Right cardiac atrium (tissue), 5 donors: ENCODE measurements around the gene CBLN1. TPM values are rescaled to one million over a fixed set of nuclear protein-coding genes. Genes with fewer than 3 reads are reported as not detected.
"Not testable (repeated sequence)": the region's sequence is repeated elsewhere in the genome, so short reads cannot be mapped to it uniquely, and the experiment has no call there.

ENCODE experiments used
- ATAC-seq, 2 donors: fragments of 200-7000 bp; cut with Tn5 transposase; one replicate each; pipeline versions ENCODE4 v1.8.0 to v1.9.1; 2020; ENCODE audit warnings: moderate library complexity in 2 of 2, mild to moderate bottlenecking in 1 of 2
- DNase-seq, 3 donors: peaks; one replicate each; pipeline ENCODE4 v3.0.0-alpha.2; 2020
- H3K27ac ChIP-seq: one replicate; pipeline ENCODE4 v1.5.1; 2013; ENCODE audit warnings: mild to moderate bottlenecking, low read length, control low read depth, moderate library complexity
- H3K27me3 ChIP-seq: one replicate; pipeline ENCODE4 v1.6.1; 2013; ENCODE audit not compliant: control insufficient read depth, insufficient read depth
- H3K4me1 ChIP-seq: one replicate; pipeline ENCODE4 v1.6.1; 2013; ENCODE audit warnings: low read length; ENCODE audit not compliant: control insufficient read depth, insufficient read depth
- H3K4me3 ChIP-seq: one replicate; pipeline ENCODE4 v1.5.1; 2013; ENCODE audit warnings: low read length, control low read depth
- H3K9me3 ChIP-seq: one replicate; pipeline ENCODE4 v1.6.1; 2013; ENCODE audit warnings: low read length; ENCODE audit not compliant: control insufficient read depth
- WGBS: extraction: QIAGEN DNeasy Blood & Tissue Kit; methylation state at CpG from one replicate; pipeline ENCODE4 v1.1.7; 2013; 5-methylcytosine and 5-hydroxymethylcytosine counted together
- intact Hi-C, 4 donors: fragments of 100-400 bp; cut with DNase I; formaldehyde crosslinking; loops; one replicate each; pipeline versions ENCODE4 v1.11.0 to v1.14.0; 2022 to 2023
- polyA plus RNA-seq: library from polyadenylated mRNA; stranded (reverse); fragments of 200-250 nt; gene quantifications from one replicate; pipeline ENCODE4 v1.2.3, GENCODE V29; 2013
- total RNA-seq, 4 donors: library from RNA; stranded (reverse); fragmentation: NEBNext Ultra II Directional; extraction: Animal tissue kit (Norgen Biotek cat#: 25700); gene quantifications; one replicate each; pipeline ENCODE4 v1.2.1, GENCODE V29; 2021
- donor health status: healthy with polysubstance abuse.
- donor health status: DM: no; HTN: yes; CAD: no.
- donor health status: DM: no; HTN: no; CAD: no.
- donor health status: DM: no; HTN: yes; CAD: no; lungs with severe emphysema.
- donor health status: DM: yes; HTN: yes; CAD: no.

The CBLN1 gene
- total and polyA plus RNA-seq, 5 donors, result 0.88 to 5.0 (median 1.2) TPM

DNA sequence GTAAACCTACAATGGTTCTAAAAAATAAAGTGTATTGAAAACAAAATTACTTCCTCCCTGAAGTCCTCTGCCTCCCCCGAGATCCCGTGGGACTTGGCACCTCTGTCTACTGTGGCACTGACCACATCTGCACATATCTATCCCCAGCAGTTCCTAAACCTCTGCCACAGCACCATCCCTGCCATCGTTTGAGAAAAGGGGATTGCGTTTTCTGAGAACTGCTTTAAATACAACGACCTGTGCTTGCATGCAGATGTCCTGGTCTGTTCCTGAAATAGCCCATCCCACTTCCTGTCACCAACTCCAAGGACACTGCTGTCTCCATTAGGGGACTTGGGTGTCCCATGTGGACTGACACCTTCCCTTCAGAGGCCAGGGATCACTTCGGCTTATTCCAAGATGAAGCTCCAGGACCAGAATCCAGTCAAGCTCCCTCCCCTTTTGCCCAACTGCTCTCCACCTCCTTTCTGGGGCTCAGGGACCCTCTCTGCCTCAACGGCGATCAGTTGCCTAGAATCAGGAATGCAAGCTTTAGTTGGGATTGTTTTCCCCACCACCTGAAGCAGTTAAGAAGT is 20.6 kb downstream of the CBLN1 start:
- intact Hi-C loops, result no loop called here
- Histone ChIP-seq H3K4me3 (no peak overlapping the region), H3K27me3 (no peaks in the 10 kb centered on the region), H3K9me3 (no peaks in the 10 kb centered on the region), H3K4me1 (no peaks in the 10 kb centered on the region), H3K27ac (no peak overlapping the region)
- 53% methylated on average over 8 of the region's 8 CpGs for WGBS
- ATAC-seq (no peak), DNase-seq (no peak)

DNA sequence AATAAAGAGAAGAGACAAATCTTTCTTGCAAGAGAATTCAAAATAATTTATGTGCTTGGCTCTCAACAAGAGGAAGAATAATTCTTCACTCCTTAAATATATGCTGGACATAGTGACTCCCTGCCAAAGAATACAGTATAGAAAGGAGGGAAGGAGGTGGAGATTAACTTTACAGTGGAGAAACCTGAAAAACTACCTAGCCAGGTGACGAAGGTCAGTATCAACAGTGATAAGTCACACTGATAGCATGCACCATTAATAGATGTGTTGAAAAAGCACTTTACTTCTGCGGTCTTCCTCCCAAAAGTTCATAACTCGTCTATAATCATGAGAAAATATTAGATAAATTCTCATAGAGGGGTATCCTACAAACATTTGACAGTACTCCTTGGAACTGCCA is 21.4 kb downstream of the CBLN1 start:
- no peaks in the 10 kb centered on the region for H3K4me1 ChIP-seq
- intact Hi-C loops, result no loop called here
- DNase-seq (no peak), ATAC-seq (no peak)
- H3K9me3 ChIP-seq, result no peaks in the 10 kb centered on the region
- WGBS, result 44% methylated on average over 3 of the region's 3 CpGs
- H3K4me3 ChIP-seq, result no peak overlapping the region
- H3K27ac ChIP-seq, result no peak overlapping the region
- no peaks in the 10 kb centered on the region for H3K27me3 ChIP-seq

DNA sequence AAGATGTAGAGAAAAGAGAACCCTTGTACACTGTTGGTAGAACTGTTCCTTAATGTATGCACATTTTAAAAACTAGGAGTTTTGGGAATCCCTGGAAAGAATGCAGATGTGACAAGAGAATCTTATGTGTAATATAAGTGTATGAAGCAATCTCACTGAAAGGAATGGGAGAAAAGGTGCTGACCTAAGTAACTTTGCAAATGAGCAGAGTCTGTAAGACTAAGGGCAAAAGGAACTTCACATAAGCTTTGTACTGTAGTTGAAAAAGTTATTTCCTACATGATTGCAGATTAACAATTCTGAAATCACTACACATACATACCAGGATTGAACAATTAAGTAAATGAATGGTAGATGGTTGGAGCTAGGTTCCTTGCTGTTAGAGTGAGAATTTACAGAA is 22.3 kb downstream of the CBLN1 start:
- intact Hi-C loops, result no loop called here
- Histone ChIP-seq H3K9me3 (no peaks in the 10 kb centered on the region), H3K27ac (no peak overlapping the region), H3K27me3 (no peaks in the 10 kb centered on the region), H3K4me1 (no peaks in the 10 kb centered on the region), H3K4me3 (no peak overlapping the region)
- ATAC-seq (no peak), DNase-seq (no peak)

DNA sequence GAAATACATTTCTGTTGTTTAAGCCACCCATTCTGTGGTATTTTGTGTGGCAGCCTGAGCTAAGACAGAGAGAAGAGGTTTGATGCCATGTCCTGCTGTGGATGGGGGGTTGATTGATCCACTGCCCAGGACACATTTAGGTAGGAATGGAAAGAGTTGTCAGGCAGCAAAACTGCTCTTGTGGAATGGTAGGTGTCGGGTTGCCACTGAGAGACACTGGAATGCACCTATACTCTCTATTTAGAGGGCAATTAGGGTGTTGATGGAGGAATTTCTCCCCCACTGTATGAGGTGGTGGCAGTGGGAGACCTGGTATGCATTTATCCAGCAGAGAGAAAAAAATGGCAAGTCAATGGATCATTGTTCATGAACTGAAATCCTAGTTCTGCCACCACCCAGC is 30.9 kb downstream of the CBLN1 start:
- intact Hi-C loops, result no loop called here
- H3K9me3 ChIP-seq, result no peaks in the 10 kb centered on the region
- DNase-seq, result no peak
- no peak overlapping the region for H3K27ac ChIP-seq
- ATAC-seq, result no peak
- no peak overlapping the region for H3K4me3 ChIP-seq
- 59% methylated on average over 1 of the region's 1 CpG for WGBS
- no peaks in the 10 kb centered on the region for H3K27me3 ChIP-seq
- no peaks in the 10 kb centered on the region for H3K4me1 ChIP-seq

DNA sequence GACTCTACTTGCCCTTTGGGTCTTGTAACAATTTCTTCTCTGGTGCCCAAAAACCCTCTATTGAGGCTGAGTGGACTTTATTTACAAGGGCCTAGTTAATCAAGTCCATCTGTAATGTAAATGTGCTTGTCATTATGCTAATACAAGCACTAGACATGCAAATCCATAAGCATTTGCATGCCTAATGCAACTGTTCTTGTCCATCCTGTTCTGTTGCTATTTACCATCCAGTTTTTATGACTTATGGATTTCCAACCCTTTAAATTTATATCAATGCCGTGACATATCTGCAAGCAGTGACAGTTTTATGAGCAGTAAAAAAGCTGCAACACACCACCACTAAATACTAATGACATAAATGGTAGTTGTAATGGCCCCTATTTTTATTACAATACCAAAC is 33.4 kb downstream of the CBLN1 start:
- no peak overlapping the region for H3K27ac ChIP-seq
- DNase-seq (no peak), ATAC-seq (no peak)
- H3K4me1 ChIP-seq, result no peaks in the 10 kb centered on the region
- H3K4me3 ChIP-seq, result no peak overlapping the region
- H3K27me3 ChIP-seq, result no peaks in the 10 kb centered on the region
- WGBS, result 74% methylated on average over 1 of the region's 1 CpG
- intact Hi-C loops, result no loop called here
- no peaks in the 10 kb centered on the region for H3K9me3 ChIP-seq

DNA sequence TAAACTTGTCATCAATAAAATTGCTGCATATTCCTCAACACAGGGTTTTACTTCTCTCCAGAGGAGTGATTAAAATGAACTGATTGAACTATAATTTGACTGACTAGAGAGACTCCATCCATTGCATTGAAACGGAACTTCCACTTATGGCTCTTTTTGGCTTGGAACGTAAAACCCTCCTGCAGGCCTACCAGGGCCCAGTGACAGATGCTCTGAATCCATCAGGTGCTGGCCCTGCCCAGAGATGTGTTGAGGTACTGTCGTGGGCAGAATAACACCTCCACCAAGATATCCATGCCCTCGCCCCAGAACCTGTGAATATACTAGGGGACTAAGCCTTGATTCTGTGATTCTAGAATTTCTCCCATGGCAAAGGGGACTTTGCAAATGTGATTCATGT is 45.4 kb downstream of the CBLN1 start:
- Histone ChIP-seq H3K27ac (no peak overlapping the region), H3K4me3 (no peak overlapping the region), H3K4me1 (no peaks in the 10 kb centered on the region), H3K9me3 (no peaks in the 10 kb centered on the region), H3K27me3 (no peaks in the 10 kb centered on the region)
- DNase-seq, result no peak
- ATAC-seq, result no peak
- WGBS, result 61% methylated on average over 4 of the region's 4 CpGs
- intact Hi-C loops, result no loop called here

DNA sequence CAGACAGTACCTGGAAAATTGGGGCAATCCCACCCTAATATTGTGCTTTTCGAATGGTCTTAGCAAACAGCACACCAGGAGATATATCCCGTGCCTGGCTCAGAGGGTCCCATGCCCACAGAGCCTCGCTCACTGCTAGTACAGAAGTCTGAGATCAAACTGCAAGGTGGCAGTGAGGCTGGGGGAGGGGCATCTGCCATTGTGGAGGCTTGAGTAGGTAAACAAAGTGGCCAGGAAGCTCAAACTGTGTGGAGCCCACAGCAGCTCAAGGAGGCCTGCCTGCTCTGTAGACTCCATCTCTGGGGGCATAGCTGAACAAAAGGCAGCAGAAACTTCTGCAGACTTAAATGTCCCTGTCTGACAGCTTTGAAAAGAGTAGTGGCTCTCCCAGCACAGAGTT is 53.3 kb downstream of the CBLN1 start:
- H3K9me3 ChIP-seq, H3K27ac ChIP-seq, intact Hi-C loops, DNase-seq, ATAC-seq, H3K4me1 ChIP-seq, H3K4me3 ChIP-seq, H3K27me3 ChIP-seq: not testable (repeated sequence)
- 82% methylated on average over 3 of the region's 3 CpGs for WGBS

Other genes with a start within 250 kb of the CBLN1 start
- not detected for gene C16orf78, start 92.0 kb upstream of the CBLN1 start, total RNA-seq
- not detected for gene C16orf78, start 92.0 kb upstream of the CBLN1 start, polyA plus RNA-seq